ENCODE results near the gene RPS6KA2. TPM values are rescaled to one million over a fixed set of nuclear protein-coding genes. Genes with fewer than 3 reads are reported as not detected.
A peak's percentile ranks its signal among the peaks of the same experiment; 100 is the strongest.

The RPS6KA2 gene
- total RNA-seq, 4 donors from 2014 or later: 11.8 to 66.0 (median 19.2) TPM

- Histone ChIP-seq H3K27me3 (no peaks in the 10 kb centered on the region), H3K36me3 (no peaks in the 10 kb centered on the region), H3K4me3 (no peak overlapping the region), H3K9me3 (no peaks in the 10 kb centered on the region), H3K4me1 (peaks cover 3 to 29% (median 13%) of the 10 kb centered on the region in 3 donors), H3K27ac (no peak overlapping the region)
- no peak for TF ChIP-seq POLR2A (IDR thresholded peaks at IDR 0.05)
- TF ChIP-seq CTCF (IDR thresholded peaks at IDR 0.05): no peak
- intact Hi-C loops (cut with DNase I): no loop called here
- no peak for DNase-seq
- WGBS, 2 donors: 86 to 91% methylated on average over 12 to 14 of the region's 14 CpGs
Measured at GRCh38 chr6:166603043-166603690, 23.9 kb downstream of the RPS6KA2 start.

- H3K27me3 ChIP-seq: no peaks in the 10 kb centered on the region
- H3K9me3 ChIP-seq: no peaks in the 10 kb centered on the region
- no peak for DNase-seq
- 93% methylated on average over 10 of the region's 10 CpGs for WGBS, 2 donors
- intact Hi-C loops (cut with DNase I): no loop called here
- H3K4me1 ChIP-seq: peaks cover 0 to 37% (median 17%) of the 10 kb centered on the region in 3 donors
- TF ChIP-seq CTCF (IDR thresholded peaks at IDR 0.05): no peak
- TF ChIP-seq POLR2A (IDR thresholded peaks at IDR 0.05): no peak
- H3K27ac ChIP-seq: no peak overlapping the region
- no peaks in the 10 kb centered on the region for H3K36me3 ChIP-seq
- no peak overlapping the region for H3K4me3 ChIP-seq
Measured at GRCh38 chr6:166601956-166602355, 25.1 kb downstream of the RPS6KA2 start.

- no peak for DNase-seq
- H3K4me3 ChIP-seq: no peak overlapping the region
- TF ChIP-seq POLR2A (IDR thresholded peaks at IDR 0.05) (no peak), CTCF (IDR thresholded peaks at IDR 0.05) (no peak)
- no peaks in the 10 kb centered on the region for H3K36me3 ChIP-seq
- no peaks in the 10 kb centered on the region for H3K9me3 ChIP-seq
- H3K27ac ChIP-seq: no peak overlapping the region
- intact Hi-C loops (cut with DNase I): no loop called here
- H3K27me3 ChIP-seq: no peaks in the 10 kb centered on the region
- 64 to 69% methylated on average over 2 of the region's 2 CpGs for WGBS, 2 donors
- H3K4me1 ChIP-seq: peaks cover 0 to 37% (median 17%) of the 10 kb centered on the region in 3 donors
Measured at GRCh38 chr6:166600931-166601330, 26.1 kb downstream of the RPS6KA2 start.

GRCh38 chr6:166599205-166599604 lies 27.8 kb downstream of the RPS6KA2 start:
- H3K9me3 ChIP-seq: no peaks in the 10 kb centered on the region
- TF ChIP-seq POLR2A (IDR thresholded peaks at IDR 0.05) (no peak), CTCF (IDR thresholded peaks at IDR 0.05) (no peak)
- H3K4me1 ChIP-seq: peaks cover 0 to 37% (median 17%) of the 10 kb centered on the region in 3 donors
- no peak for DNase-seq
- H3K36me3 ChIP-seq: no peaks in the 10 kb centered on the region
- H3K27me3 ChIP-seq: no peaks in the 10 kb centered on the region
- intact Hi-C loops (cut with DNase I): no loop called here
- peak overlapping the region; percentile 62 to 88 (median 82) for H3K27ac ChIP-seq
- 57 to 72% methylated on average over 5 of the region's 5 CpGs for whole genome bisulfite sequencing, 2 donors
- no peak overlapping the region for H3K4me3 ChIP-seq

DNA sequence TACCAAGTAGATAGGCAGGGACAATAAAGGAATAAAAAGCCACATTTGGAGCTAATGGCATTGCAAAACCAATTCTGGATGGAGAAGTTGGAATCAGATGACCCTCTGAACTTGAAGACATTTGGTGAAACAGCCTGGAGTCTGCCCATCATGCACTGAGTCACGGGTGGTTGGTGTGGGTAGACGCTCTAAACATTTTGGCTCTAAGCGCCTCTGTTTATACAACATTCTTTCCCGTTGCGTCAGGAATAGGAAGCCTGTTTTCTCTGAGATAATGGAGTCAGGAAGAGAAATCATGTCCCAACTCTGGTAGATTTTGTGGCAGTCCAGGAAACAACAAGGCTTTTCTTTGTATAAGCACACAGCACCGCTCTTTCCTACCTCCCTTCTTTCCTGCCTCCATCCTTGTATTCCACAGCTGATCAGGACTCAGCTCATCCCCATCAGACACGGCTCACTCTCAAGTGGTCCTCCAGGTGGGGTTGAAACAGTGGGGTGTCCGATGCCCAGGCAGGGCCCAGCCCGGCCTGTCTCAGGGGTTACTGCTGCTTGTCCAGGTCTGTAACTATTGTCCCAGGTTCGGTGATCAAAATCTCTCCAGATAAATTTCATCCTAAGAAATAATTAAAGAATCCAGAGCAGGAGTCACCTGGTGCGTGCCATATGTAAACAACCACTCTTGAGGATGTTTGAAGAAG lies 28.5 kb downstream of the RPS6KA2 start:
- H3K9me3 ChIP-seq: no peaks in the 10 kb centered on the region
- H3K36me3 ChIP-seq: no peaks in the 10 kb centered on the region
- intact Hi-C loops (cut with DNase I): no loop called here
- DNase-seq: no peak
- no peak overlapping the region for H3K4me3 ChIP-seq
- H3K27ac ChIP-seq: peak overlapping the region; percentile 62 to 88 (median 82)
- H3K4me1 ChIP-seq: peaks cover 0 to 37% (median 17%) of the 10 kb centered on the region in 3 donors
- TF ChIP-seq CTCF (IDR thresholded peaks at IDR 0.05) (no peak), POLR2A (IDR thresholded peaks at IDR 0.05) (no peak)
- no peaks in the 10 kb centered on the region for H3K27me3 ChIP-seq
- 69 to 78% methylated on average over 8 to 11 of the region's 11 CpGs for WGBS, 2 donors
